ENCODE data around the gene CAMK1.

GRCh38 chr3:9718118-9718517 lies 51.6 kb downstream of the CAMK1 start:
- no peak for TF ChIP-seq EZH2 (IDR thresholded peaks at IDR 0.05; ENCODE audit: low read depth)
- TF ChIP-seq, protein P1, sequence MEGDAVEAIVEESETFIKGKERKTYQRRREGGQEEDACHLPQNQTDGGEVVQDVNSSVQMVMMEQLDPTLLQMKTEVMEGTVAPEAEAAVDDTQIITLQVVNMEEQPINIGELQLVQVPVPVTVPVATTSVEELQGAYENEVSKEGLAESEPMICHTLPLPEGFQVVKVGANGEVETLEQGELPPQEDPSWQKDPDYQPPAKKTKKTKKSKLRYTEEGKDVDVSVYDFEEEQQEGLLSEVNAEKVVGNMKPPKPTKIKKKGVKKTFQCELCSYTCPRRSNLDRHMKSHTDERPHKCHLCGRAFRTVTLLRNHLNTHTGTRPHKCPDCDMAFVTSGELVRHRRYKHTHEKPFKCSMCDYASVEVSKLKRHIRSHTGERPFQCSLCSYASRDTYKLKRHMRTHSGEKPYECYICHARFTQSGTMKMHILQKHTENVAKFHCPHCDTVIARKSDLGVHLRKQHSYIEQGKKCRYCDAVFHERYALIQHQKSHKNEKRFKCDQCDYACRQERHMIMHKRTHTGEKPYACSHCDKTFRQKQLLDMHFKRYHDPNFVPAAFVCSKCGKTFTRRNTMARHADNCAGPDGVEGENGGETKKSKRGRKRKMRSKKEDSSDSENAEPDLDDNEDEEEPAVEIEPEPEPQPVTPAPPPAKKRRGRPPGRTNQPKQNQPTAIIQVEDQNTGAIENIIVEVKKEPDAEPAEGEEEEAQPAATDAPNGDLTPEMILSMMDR (conservative IDR thresholded peaks at IDR 0.05), result no peak

Data from PC-9 (cell line).